Stimulated activated CD8-positive, alpha-beta memory T cell treated with anti-CD3 and anti-CD28 coated beads, Interleukin-4, amount 100 ng/mL, for 1 hour (primary cell): ENCODE measurements around the gene FARP2.
A peak's percentile ranks its signal among the peaks of the same experiment; 100 is the strongest.

Experiments
- DNase-seq, 2 donors: peaks; one replicate each; pipeline ENCODE4 v3.0.0-alpha.2; 2020; ENCODE audit warnings: low read depth in 2 of 2, low spot score in 1 of 2

FARP2 gene

DNA sequence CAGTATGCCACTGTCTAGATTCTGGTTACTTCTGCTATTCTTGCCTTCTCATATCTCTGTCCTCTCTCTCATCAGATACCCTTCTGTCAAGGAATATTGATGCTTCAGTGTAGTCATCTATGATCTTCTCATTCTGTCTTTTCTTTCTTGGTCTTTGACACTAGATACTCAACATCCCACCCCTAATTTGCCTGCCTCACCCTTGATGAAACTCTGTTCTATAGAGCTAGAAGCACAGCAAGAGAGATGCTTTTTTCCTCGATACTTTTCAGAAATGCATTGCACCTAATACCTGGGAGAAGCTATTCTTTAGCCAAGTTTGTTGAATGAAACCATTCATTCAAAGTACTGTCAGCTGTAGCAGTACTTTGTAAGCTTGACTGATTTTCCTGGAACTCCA lies 30.8 kb upstream of the FARP2 start:
- no peak for DNase-seq

DNA sequence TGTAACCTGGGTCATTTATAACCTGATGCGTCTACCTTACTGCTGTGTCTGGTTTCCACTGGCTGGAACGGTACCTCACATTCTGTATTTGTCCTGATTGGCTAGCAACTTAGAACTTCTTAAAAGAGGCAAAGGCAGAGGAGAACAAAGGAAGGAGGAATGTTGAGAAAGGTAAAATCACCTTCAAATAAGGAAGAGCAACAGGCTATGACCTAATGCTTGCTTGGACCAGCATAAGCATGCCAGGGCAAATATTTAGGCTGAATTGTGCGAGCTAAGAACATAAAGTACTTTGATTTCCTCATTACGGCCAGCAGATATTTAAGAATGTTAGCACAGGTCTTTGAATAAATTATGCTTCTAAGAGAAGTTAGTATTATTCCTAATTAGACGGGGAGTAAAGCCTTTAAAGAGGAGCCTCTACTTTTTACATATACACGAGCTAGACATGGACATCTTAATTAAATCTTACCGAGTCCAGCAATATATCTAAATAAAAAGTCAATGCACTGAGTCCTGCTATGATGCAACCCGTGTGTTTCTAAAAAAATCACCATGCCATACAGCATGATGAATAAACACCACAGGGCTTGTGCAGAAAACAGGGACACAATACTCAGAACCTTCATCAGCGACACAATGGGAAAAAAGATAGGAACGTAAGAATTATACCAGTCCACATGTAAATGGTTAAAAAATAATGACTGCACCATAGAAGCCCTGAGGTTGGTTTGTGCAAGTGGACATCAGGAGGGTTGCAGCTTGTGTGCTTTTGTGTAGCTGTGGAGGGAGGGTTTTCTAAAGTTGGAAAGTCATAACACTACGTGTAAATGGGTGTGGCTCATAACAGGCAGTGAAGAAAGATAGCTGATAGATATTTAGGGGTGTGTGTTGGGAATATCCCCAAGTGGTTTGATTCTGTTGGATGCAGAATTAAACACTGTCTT lies 26.1 kb upstream of the FARP2 start:
- no peak for DNase-seq

DNA sequence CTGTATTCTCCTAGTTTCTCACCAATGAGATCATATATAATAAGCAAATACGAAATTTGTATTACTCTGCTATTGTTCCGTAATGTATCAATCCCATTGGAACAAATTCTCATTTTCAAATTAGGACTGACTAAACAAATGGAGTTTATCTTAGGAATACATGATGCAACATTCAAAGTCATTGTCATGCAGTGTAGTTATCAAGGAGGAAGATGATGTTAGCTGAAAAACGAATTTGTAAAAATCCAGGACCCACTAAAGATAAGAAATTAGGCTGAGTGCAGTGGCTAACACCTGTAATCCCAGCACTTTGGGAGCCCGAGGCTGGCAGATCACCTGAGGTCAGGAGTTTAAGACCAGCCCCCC lies 25.5 kb upstream of the FARP2 start:
- no peak for DNase-seq

DNA sequence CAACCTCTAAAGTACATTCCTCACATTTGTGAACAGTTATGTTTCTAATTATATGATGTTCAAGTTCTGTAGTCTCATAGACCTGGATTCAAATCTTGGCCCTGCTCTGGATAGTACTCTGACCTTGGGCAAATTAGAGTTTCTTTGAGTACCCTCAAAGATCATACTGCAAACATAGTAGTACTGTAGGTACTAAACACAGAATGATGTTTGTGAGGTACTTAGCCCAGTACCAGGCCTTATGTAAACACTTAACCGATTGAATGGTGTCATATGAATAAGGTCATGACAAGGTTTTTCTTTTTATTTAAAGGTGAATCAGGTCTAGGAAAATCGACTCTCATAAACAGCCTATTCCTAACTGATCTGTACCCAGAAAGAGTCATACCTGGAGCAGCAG lies 21.3 kb upstream of the FARP2 start:
- no peak for DNase-seq

DNA sequence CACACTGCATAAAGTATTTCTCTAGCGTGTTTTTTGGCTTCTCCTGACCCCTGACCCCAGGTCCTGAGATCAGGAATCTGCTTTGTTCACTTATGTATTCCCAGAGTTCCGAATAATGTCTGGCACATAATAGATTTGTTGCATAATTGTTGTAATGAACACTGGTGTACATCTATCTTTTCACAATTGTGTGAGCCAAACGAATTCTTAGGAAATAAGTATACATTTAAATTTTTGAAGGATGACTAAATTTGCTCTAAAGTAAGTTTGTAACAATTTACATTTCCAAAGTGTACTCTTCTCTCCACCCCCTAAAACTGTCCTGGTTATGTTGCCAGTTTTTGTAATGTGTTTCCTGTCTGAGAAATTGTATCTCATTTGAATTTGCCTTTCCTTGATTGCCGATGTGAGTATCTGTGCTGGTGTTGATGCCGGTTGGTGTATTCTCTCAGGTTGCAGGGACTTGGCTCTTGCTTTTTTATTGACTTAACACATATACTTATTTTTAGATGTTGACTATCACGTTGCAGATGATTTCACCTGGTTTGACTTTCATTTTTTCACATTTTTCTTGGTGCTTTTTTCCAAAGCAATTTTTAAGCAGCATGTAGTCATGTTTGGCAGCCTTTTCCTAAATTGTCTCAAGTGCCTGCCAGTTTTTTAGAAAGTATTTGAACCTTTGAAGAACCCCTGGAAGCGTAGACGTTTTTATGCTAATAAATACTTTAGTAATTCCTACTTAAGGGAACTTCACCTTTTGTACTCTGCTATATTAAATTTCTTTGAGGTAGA lies 16.1 kb upstream of the FARP2 start:
- no peak for DNase-seq

DNA sequence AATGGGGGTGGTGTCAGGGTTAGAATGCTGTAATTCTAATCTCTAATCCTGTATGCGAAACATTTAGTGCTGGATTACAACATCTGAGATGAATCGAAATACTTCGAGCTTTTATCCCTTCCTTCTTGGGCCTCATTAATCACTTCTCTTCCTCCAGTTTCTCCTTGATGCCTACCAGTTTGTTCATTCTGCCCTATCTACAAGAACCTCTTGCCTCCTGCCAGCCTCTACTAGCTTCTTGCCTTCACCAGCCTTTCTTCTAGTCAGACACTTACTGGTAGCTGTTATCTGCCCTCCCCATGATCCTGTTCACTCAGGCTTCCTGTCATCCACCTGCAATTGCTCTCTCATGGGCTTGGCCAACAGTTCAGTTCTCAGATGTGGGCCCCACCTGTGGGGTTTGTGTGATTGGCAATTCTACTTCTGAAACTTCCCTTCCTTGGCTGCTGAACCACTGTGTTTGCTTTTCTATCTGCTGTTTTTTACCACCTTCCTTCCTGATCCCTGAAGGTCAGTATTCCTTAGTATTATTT lies 15.4 kb upstream of the FARP2 start:
- DNase-seq: no peak

DNA sequence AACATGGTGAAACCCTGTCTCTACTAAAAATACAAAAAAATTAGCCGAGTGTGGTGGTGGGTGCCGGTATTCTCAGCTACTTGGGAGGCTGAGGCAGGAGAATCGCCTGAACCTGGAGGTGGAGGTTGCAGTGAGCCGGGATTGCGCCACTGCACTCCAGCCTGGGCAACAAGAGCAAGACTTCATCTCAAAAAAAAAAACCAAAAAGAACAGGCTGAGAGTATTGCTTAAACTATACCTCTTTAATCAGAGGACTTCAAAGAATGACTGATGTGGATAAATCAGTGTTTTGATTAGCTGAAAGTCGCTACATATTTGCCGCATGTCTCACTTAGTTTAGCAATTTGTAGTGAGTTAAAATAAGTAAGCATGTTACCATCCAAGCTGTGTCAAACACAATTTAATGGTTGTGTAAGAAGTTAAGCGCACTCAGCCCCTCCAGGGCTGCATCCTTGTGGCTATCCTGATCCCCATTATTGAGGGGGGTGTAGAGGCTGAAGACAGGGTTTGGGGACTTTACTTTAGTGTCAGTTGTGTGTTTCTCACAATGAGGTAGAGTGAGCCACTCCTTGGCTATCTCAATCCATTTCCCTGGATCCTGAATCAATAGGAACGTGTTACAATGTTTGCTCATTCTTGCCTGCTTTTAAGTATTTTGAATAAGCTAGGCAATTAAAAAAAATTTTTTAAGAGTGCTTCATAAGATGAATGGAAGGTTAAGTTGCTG lies 11.0 kb upstream of the FARP2 start:
- DNase-seq: no peak

DNA sequence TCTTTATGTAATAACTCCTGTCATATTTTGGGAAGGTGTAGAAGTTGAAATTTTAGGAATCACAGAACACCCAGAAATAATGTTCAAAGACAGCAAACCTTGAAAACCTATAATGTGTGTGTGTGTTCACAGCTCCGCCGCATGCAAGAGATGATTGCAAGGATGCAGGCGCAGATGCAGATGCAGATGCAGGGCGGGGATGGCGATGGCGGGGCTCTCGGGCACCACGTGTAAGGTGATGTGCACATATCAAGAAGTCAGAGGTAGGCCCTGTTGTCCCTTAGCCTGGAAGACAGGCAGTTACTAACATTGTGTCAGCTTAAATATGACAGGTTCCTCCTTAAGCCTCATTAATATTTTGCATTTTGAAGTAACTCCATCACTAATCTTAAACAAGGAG lies 6.1 kb upstream of the FARP2 start:
- DNase-seq: no peak

DNA sequence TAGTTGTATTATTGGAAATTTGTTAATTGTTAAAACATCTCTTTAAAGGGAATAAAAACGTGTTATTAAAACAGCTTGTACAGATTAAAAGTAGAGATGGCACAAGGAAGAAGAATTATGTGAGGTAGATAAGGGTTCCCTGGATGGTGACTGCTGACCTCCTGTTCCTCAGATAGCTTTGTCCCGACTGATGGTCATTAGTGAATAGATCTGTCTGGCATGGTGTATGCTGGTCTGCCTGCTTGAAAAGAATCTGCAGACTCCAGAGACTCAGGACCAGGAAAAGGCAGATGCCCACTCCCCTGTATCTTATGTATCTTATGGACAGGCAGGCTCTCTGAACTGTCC lies 5.6 kb upstream of the FARP2 start:
- DNase-seq: no peak

DNA sequence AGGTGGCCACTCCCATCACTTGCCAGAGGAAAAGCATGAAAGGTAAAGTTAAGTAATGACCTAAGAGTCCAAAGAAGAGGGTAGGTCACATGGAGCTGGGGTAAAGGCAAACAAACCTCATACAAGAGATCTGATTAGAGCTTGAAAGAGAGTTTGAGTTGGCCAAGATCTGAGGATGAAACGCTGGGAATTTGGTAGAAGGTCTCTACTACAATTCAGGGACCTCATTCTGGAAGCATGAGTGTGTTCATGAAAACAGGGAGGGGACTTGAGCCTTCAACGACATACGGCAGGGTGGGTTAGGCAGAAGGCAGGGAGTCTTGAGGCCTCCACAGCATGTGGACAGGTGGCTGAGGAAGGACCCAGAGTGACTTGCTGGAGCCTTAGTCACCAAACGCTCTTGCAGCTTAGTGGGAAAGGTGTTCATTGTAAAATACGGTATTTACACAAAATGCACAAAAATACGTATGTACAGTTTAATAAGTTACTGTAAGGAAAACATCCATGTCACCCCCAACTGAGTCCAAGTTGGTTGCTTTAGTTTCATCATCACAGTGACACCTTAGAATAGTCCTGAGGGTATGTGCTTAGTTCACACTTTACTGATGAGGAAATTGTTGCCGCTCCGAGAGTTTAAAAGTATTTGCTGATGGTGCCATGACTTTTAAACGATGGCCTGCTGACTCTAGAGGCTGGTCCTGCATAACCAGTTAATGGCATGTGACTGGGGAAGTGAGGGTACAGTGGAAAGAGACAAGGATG lies 5.0 kb upstream of the FARP2 start:
- no peak for DNase-seq

DNA sequence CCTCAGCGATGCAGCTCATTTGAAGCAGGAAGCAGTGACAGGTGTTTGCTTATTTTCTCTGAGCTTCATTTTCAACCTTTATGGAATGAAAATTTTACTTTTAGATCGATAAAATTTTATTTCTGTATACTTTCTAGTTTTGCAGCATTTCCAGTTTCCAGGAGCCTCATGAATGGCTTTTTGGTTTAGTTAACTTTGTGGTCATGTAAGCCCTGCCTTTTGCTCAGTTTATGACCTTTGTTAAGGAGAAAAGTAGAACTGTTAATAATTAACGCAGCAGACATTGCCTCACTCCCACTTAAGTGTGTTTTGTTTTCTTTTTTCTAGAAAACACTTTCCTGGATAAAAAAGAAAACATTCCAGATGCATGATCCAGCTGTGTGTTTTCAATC lies 4.4 kb upstream of the FARP2 start:
- no peak for DNase-seq

DNA sequence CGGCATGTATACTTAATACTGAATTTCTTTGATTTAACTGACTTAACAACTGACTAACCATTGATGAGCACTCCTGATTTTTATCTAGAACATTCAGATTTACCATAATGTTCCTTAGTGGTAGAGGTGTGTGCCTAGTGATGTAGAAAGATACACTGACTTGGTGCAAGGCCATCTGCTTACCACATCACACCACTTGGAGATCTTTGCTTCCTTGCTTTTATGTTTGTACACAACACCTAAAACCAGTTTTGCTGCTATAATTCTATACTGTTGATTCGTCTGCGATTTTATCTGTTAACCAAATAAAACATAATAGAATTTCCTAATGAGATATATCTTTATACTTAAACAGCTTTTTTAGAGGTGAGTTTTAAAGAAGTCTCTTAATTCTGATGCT lies 3.9 kb upstream of the FARP2 start:
- no peak for DNase-seq

DNA sequence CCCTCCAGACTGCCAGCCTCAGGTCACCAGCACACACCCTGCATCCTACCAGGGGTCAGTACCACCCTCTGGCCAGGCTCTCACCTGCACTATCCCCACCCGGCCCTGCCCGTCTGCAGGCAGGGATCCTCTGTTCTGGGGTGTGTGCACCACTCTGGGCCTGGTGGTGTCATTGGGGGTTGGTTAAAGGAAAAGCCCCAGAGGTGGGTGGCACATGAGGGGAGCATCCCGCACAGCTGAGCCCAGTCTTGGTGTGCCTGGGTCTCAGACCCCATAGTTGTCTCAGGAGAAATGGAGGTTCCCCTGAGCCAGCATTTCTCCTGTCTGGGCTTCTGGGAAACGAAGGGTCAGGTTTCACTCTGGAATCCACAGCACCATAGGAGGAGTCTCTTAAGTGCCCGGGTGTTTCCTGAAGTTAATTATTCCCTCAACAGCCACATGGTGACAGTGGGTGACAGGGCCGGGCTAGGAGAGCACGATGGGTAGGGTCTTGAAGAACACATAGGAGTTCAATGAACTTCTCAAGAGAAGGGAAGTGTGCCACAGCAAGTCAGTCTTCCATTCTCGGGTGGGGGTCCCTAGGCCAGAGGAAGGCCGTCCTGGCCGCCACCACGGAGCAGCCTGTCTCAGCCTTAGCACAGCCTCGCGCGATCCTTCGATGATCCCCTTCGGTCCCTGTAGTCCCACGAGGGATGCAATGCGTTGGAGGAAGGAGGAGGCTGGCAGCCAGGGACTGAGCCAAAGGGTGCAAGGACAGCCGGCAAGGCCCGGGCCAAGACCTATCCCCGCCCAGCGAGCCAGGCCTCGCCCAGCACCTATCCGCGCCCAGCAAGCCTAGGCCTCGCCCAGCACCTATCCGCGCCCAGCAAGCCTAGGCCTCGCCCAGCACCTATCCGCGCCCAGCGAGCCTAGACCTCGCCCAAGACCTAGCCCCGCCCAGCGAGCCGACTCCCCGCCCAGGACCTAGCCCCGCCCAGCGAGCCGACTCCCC lies 1.1 kb upstream of the FARP2 start:
- peak; percentile 24 to 55 for DNase-seq

DNA sequence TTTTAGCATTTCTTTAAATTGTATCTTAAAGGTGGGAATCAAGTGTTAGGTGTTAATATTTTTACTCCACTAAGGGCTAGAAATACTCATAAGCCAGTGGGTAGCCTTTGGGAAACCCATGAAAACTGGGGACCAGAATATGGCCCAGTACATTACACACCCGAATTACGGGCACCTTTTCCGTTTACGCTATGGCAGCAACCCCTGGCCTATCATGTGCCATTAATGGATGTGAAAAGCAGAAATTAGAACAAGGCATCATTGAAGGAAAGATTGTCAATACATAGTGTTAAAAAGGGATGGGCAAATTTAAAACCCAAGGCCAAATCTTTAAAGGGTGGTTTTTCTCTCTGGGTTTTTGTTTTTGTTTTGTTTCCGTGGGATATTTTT lies 781 bp downstream of the FARP2 start:
- no peak for DNase-seq

DNA sequence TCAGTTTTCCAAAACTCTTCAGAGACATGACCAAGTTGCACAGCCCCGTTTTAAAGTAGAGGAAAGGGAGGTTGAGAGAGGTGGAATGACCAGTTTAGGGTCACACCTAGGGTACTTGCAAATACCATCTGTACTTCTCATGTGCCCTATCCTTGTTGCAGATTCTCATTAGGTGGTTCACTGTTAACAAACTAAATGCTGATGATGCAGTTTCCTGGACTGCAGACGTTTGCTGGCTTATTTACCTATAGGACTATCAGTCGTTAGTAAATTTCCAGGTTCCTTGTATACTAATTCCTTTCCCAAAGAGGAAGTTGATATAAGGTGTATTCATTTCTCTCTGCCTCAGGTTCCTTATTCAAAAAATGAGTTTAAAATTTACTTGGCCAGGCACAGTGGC lies 1.4 kb downstream of the FARP2 start:
- no peak for DNase-seq

DNA sequence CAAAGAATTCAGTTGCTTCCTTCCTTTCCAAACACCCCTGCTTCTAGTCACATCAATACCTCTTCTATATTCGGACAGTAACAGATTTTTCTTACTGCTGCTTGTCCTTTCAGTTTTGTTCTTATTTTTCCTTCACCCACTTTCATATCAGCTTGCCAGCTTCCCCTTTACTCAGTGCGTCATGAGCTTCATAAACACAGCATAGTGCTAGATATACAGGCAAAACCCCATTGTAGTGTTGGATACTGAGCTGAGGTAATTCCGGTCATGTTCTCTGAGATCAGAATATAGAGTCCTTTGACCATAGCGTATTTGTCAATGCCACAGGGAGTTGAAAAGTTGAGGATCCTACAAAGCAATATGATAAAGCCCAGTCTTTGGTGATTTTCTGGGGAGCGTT lies 2.4 kb downstream of the FARP2 start:
- no peak for DNase-seq

DNA sequence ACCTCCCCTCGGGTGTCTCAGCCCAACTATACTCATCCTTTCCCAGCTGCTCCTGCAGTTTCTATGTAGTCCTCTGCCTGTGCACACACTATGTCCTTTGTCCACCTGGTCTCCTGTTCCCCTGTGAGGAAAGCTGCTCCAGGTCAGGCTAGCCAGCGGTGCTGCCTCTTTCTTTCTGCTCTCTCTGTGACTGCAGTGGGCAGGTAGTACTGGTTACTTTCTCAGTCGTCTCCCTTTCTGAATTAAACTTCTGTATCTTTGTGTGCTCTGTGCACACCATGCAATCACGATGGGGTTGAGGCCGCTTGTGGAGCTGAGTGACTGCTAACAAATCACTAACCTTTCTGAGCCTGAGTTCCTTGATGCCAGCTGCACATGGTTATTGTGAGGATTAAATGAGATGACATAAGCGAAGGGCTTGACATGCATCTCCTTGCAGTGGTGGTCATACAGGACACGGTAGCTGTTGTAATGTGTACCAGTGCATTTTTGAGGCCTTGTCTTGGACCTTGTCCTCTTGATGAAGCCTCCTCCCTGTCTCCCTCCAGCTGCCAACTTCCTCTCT lies 3.5 kb downstream of the FARP2 start:
- no peak for DNase-seq

DNA sequence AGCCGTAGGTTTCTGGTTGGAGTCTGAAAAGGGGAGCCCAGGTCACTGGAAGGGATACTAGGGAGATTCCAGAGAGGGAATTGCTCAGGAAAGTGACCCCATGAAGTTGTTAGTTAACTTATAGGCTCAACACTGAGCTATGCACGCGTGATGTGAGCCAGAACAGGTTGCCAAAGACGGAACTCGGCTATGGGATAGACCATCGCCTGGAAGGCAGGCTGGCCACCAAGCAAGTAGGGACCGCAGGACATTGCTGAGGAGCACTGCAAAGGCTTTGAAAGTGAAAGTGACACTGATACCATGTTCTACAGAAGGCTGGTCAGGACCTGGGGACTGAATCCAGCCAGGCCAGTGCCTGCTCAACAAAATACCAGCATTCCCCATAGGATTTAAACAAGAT lies 7.3 kb downstream of the FARP2 start:
- no peak for DNase-seq

DNA sequence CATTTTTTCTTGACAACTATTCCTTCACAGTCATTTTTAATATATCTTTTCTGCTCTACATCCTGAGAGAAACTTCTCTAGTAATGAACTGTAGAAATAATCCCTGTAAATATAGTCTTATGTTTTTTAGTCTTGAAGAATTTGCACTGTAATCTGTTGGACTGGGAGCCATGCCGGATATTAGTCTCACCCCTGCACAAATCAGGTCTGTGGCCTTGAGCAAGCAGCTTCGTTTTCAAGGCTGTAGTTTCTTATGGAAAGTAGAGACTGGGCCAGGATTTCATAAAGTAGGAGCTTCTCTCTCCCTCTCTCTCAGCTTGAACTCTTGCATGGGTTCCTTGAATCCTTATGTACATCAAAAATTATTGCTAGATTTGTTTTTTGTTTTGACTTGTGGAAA lies 8.7 kb downstream of the FARP2 start:
- no peak for DNase-seq
